Measurements from ENCODE around the gene SIPA1L3.
"Not testable (repeated sequence)": the region's sequence is repeated elsewhere in the genome, so short reads cannot be mapped to it uniquely, and the experiment has no call there.

The SIPA1L3 gene

DNA sequence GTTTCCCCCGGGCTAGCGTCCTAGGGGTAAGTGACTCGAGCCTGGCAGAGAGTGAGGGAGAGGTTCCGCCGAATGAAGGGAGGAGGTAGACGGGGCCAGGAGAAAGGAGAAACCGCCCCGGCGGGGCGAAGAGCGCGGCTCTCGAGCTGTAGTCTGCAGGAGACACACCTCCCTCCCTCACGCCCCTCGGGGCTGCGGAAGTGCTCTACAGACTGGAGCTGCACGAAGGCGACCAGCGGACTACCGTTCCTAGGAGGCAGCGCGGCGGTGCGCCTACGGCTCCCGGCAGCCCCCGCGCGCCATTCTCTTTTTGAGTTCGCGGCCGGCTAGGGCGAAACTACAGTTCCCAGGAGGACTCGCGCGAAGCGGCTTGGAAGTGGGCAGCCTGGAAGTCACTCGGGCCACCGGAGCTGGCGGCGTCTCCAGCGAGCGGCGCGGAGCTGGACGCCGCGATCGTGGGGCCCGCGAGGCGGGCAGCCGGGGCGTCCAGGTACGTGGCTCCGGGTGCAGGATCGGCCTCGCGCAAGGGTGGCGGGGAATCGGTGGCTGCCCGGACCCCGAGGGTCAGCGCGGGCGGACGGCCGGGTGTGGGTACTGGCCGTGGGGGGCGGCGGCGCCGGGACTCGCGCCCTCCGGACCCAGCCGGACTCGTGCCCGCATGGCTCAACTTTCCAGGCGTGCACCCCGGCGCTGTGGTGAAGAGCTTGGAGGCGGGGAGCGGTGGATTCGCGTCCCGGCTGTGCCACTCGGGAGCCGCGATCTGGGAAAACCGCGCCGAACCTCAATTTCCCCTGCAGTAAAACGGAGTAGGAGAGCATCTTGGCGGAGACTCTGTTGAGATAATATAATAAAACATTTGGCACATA lies at the start of gene SIPA1L3:
SIPA1L3 (plus strand) TSS at position 340 of the 866 bp plus-strand sequence. CDS start 174,358 bp downstream, outside the sequence.
- peak; percentile 89 to 92 (median 89) for DNase-seq (ENCODE audit: low read depth in 2 of 3, low spot score in 1 of 3)

DNA sequence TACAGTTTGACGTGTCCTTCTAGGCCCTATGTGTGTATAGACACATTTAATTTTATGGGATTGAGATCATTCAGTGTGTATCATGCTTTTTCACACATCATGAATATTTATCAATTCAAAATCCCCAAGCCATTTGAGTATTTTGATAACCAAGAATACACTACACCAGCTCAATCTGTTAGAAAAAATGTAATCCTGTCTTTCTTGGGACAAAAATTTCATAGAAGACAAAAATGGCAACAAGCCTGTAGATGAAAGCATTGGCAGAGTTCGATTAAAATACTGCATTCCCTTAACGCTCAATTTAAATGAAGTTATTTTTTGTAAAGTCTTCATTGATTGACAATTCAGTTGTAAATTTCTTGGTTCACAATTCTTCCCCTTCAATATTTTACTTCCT lies 42.5 kb upstream of the SIPA1L3 start:
- DNase-seq (ENCODE audit: low read depth in 2 of 3, low spot score in 1 of 3): no peak

DNA sequence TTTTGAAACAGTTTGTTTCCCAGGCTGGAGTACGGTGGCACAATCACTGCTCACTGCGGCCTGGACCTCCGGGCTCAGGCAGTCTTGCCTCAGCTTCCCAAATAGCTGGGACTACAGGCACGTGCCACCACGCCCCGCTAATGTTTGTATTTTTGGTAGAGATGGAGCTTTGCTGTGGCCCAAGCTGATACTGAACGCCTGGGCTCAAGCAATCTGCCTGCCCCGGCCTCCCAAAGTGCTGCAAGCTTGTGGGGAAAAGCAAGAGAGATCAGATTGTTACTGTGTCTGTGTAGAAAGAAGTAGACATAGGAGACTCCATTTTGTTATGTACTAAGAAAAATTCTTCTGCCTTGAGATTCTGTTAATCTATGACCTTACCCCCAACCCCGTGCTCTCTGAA lies 41.1 kb upstream of the SIPA1L3 start:
- not testable (repeated sequence) for DNase-seq (ENCODE audit: low read depth in 2 of 3, low spot score in 1 of 3)

GRCh38 chr19:37867831-37868230 lies 39.2 kb upstream of the SIPA1L3 start:
- no peak for DNase-seq (ENCODE audit: low read depth in 2 of 3, low spot score in 1 of 3)

GRCh38 chr19:37869766-37870340 lies 37.2 kb upstream of the SIPA1L3 start:
- DNase-seq (ENCODE audit: low read depth in 2 of 3, low spot score in 1 of 3): no peak

DNA sequence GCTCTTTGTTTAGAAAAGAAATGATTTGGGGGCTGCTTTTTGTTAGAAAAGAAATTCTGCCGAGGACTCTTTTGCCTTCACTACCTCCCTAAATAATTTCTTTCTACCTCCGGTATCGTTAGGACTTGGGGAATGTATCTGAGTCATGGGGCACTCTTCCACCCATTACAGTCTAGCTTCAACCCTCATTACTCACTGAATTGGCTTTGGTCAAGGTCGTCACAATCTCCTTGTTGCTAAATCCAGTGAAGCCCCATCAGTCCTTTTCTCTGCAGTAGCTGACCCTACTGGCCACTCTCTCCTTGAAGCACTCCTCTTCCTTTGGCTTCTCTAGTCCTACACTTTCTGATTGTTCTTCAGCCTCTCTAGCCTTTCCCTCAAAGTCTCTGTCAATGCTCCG lies 34.6 kb upstream of the SIPA1L3 start:
- DNase-seq (ENCODE audit: low read depth in 2 of 3, low spot score in 1 of 3): no peak

DNA sequence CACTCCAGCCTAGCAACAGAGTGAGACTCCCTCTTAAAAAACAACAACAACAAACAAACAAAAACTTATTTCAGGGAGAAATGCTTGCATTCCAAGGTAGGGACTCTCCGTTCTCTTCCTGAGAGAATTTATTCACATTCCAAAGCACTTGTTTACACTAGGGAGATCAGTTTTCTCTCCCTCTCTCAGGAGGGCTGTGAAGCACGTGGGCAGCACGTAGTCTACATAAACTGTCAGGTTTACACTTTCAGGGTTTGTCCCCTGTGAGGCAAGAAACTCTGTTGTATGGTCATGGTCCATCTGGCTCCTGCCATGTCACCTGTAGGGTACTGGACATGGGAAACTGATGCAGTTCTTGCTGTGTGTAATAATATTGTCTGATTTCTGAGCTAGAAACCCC lies 32.2 kb upstream of the SIPA1L3 start:
- no peak for DNase-seq (ENCODE audit: low read depth in 2 of 3, low spot score in 1 of 3)

GRCh38 chr19:37876032-37876431 lies 31.0 kb upstream of the SIPA1L3 start:
- DNase-seq (ENCODE audit: low read depth in 2 of 3, low spot score in 1 of 3): no peak

- no peak for DNase-seq (ENCODE audit: low read depth in 2 of 3, low spot score in 1 of 3)
Measured at GRCh38 chr19:37877147-37877546, 29.9 kb upstream of the SIPA1L3 start.

DNA sequence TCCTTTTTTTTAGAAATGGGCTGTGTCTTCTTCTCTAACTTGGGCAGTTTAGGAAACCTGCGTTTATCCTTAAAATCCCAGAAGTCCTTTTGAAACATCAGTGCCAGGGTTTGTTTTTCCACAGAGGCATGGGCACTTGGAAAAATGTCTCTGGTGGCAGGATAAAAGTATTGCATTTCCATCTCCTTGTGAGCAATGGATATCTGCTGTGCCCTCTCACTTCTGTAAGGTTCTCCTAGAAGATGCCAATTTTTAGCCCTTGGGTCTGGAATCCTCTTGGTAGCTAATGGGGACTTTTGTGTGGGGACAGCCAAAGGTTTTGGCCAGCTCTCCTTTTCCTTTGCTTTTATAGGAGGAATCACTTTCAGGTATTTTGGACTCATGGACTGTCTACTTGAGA lies 21.6 kb upstream of the SIPA1L3 start:
- no peak for DNase-seq (ENCODE audit: low read depth in 2 of 3, low spot score in 1 of 3)

- DNase-seq (ENCODE audit: low read depth in 2 of 3, low spot score in 1 of 3): no peak
Measured at GRCh38 chr19:37886571-37886970, 20.4 kb upstream of the SIPA1L3 start.

DNA sequence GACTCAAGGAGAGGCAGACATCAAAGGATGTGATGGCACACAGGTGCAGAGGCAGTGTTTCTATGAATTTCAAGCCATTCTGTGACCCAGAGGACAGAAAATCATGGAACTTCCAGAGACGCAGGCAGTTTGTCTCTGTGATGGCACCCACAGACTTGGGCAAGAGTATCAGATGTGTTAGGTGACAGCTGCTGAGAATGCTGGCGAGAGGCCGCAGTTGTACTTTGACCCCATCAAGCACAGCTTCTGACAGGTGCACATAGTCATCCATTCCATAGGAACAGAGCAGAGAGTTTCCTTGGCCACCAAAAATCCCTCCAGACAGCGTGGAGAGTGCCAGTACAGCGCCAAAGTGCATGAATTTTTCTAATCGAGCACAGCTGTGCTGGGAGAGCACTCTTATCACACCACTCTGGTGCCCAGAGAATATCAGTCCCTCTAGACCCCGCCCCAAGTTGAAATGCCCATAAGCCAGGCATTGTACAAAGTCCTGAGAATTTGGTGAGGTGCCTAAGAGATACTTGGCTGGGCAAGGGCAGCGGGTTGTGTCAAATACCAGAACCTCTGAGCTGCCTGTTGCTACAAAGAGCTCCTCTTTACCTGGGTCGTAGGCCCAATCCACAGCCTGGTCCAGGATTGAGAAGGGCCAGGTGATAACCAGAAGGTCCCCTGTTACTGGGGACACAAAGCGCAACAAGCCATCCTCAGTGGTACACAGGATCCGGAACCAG lies 13.0 kb upstream of the SIPA1L3 start:
- no peak for DNase-seq (ENCODE audit: low read depth in 2 of 3, low spot score in 1 of 3)

- no peak for DNase-seq (ENCODE audit: low read depth in 2 of 3, low spot score in 1 of 3)
Measured at GRCh38 chr19:37896180-37896579, 10.8 kb upstream of the SIPA1L3 start.

GRCh38 chr19:37899453-37899852 lies 7.6 kb upstream of the SIPA1L3 start:
- no peak for DNase-seq (ENCODE audit: low read depth in 2 of 3, low spot score in 1 of 3)

DNA sequence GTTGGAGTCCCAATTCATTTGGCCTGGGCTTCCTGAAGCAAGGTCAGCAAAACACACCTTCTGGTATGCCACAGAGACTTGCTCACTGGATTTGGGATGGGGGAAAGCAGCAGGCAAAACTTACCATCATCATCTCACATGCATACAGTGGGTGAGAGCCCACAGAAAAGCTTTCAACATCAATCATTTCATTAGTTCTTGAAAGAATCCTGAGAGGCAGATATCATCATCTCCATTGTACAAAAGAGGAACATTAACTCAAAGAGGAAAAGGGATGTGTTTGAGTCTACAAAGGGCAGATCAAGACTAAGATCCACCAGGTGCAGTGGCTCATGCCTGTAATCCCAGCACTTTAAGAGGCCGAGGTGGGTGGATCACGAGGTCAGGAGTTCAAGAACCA lies 7.0 kb upstream of the SIPA1L3 start:
- DNase-seq (ENCODE audit: low read depth in 2 of 3, low spot score in 1 of 3): no peak

- peak; percentile 67 to 85 (median 70) for DNase-seq (ENCODE audit: low read depth in 2 of 3, low spot score in 1 of 3)
Measured at GRCh38 chr19:37902668-37903067, 4.3 kb upstream of the SIPA1L3 start.

DNA sequence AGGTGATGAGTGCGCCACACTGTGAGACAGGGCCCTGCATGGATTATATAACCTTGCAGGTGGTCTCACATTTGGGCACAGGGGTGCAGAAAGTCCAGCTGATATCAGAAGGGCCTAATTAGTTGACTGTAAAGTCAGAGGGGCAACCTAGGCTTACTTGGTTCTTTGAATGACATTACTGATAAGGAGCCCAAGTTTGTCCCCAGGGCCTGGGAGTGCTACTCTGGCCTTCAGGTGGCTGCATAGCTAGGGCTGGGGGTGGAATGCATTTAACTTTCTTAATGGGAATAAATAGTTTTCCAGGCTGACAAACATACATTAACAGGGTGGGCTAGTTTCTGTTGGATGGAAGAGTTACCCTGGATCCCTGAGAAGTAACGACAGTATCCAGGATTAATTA lies 3.9 kb upstream of the SIPA1L3 start:
- DNase-seq (ENCODE audit: low read depth in 2 of 3, low spot score in 1 of 3): no peak

- DNase-seq (ENCODE audit: low read depth in 2 of 3, low spot score in 1 of 3): peak in 1 of 3 donors; percentile 10
Measured at GRCh38 chr19:37905946-37906868, 801 bp upstream of the SIPA1L3 start, which contains the start of gene WDR87. Gene WDR87, minus strand, starts transcription at chr19:37906594. Its CDS starts 8,355 bp downstream, at chr19:37898239.

- no peak for DNase-seq (ENCODE audit: low read depth in 2 of 3, low spot score in 1 of 3)
Measured at GRCh38 chr19:37907735-37908455, 887 bp downstream of the SIPA1L3 start.

DNA sequence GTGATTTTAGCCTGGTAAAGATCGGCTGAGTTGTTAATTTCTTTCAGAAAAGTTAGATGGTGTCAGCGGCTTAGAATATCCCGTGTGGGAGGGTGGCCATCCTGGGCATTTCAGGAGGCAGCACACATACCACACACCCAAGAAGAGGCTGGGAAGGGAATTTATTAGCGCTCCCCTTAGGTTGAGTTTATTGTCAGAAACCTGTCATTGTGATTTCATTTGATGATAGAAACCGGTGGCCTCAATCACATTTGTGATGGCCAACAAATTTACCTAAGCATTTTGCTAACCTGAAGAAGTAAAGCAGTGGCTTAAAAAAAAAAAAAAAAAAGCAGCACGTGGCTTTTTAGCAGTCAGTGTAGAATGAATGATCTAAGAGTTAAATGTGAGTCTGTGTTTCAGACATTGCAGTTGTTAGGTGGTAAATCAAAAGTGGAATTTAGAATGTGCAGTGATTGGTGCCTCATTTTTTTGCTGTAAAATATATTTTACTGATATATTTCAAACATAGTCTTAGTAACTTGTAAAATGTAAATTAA lies 2.7 kb downstream of the SIPA1L3 start:
- DNase-seq (ENCODE audit: low read depth in 2 of 3, low spot score in 1 of 3): no peak
